HCT116 (cell line): ENCODE data around the gene RNF113B.

Experiments
- CTCF ChIP-seq, 3 experiments: fragments of 200-600 bp in 1 of 3; sonication (generic) in 1 of 3; IDR thresholded peaks in 2 of 3; conservative IDR thresholded peaks in 1 of 3; 2 replicates each; pipeline ENCODE4 v1.5.1; 2012 to 2017; ENCODE audit warnings: low read depth in 2 of 3, low read length in 2 of 3, antibody characterized with exemption in 1 of 3, borderline replicate concordance in 1 of 3, control low read depth in 1 of 3, mild to moderate bottlenecking in 1 of 3, mixed read lengths in 1 of 3, mixed run types in 1 of 3, moderate library complexity in 1 of 3; ENCODE audit not compliant: insufficient read depth in 1 of 3
- EGR1 ChIP-seq: IDR thresholded peaks from 2 replicates; pipeline ENCODE4 v1.6.1; 2012; ENCODE audit warnings: low read depth
- EZH2 ChIP-seq: fragments of 200-600 bp; sonication (generic); IDR thresholded peaks from 2 replicates; pipeline ENCODE4 v1.6.1; 2017; ENCODE audit warnings: antibody characterized with exemption, mixed run types
- EZH2phosphoT487 ChIP-seq: fragments of 200-600 bp; IDR thresholded peaks from 2 replicates; pipeline ENCODE4 v1.6.1; 2018; ENCODE audit warnings: antibody characterized with exemption, borderline replicate concordance
- FOSL1 ChIP-seq: IDR thresholded peaks from 2 replicates; pipeline ENCODE4 v1.6.1; 2012; ENCODE audit warnings: low read depth
- JUND ChIP-seq: IDR thresholded peaks from 2 replicates; pipeline ENCODE4 v1.6.1; 2012
- POLR2A ChIP-seq: IDR thresholded peaks from 2 replicates; pipeline ENCODE4 v1.7.0; 2011; ENCODE audit warnings: borderline replicate concordance; ENCODE audit not compliant: insufficient read depth, insufficient read length; ENCODE audit errors: extremely low read depth
- POLR2AphosphoS5 ChIP-seq: IDR thresholded peaks from 2 replicates; pipeline ENCODE4 v1.6.1; 2011; ENCODE audit warnings: mild to moderate bottlenecking, low read depth, low read length, moderate library complexity
- RAD21 ChIP-seq: IDR thresholded peaks from 2 replicates; pipeline ENCODE4 v1.6.1; 2012; ENCODE audit warnings: low read depth, mild to moderate bottlenecking
- SRF ChIP-seq: IDR thresholded peaks from 2 replicates; pipeline ENCODE4 v1.6.1; 2012; ENCODE audit warnings: low read depth
- YY1 ChIP-seq: IDR thresholded peaks from 2 replicates; pipeline ENCODE4 v1.6.1; 2011; ENCODE audit warnings: low read length, low read depth, moderate library complexity, mild to moderate bottlenecking; ENCODE audit not compliant: insufficient replicate concordance; ENCODE audit errors: extremely low read depth
- ZFX ChIP-seq: fragments of 450-650 bp; IDR thresholded peaks from 2 replicates; pipeline ENCODE4 v1.6.1; 2017

- TF ChIP-seq POLR2A (no peak), YY1 (no peak), POLR2AphosphoS5 (no peak), FOSL1 (no peak), CTCF (IDR thresholded peaks at IDR 0.05 in 2 of 3, conservative IDR thresholded peaks at IDR 0.05 in 1 of 3; ENCODE audit: borderline replicate concordance in 1 of 3, insufficient read depth in 1 of 3, low read depth in 2 of 3, low read length in 2 of 3) (no peak), EZH2 (no peak), EZH2phosphoT487 (no peak), JUND (no peak), RAD21 (no peak), ZFX (no peak), SRF (no peak), EGR1 (no peak)
These were observed 4.3 kb downstream of the RNF113B start for GRCh38 chr13:98172590-98173422.
